Vagina (tissue), 2 donors: ENCODE measurements around the gene CACNG1. TPM values are rescaled to one million over a fixed set of nuclear protein-coding genes. Genes with fewer than 3 reads are reported as not detected.

Source experiments
- DNase-seq, 2 donors: peaks; one replicate each; pipeline ENCODE4 v3.0.0-alpha.2; 2017; ENCODE audit errors: extremely low spot score in 2 of 2
- H3K27ac ChIP-seq: fragments of 200-600 bp; sonication (generic); one replicate; pipeline ENCODE4 v1.5.1; 2019
- H3K27me3 ChIP-seq: fragments of 200-600 bp; sonication (generic); one replicate; pipeline ENCODE4 v1.5.1; 2019
- H3K36me3 ChIP-seq, 2 donors: fragments of 200-600 bp; sonication (generic); one replicate each; pipeline ENCODE4 v1.5.1; 2017 to 2019
- H3K4me1 ChIP-seq: fragments of 200-600 bp; sonication (generic); one replicate; pipeline ENCODE4 v1.5.1; 2019
- H3K4me3 ChIP-seq, 2 donors: fragments of 200-600 bp; sonication (generic); 1 replicate in 1 of 2; 2 replicates in 1 of 2; pipeline ENCODE4 v1.5.1; 2016 to 2019
- H3K9me3 ChIP-seq: fragments of 200-600 bp; sonication (generic); one replicate; pipeline ENCODE4 v1.5.1; 2019
- POLR2A ChIP-seq, 2 donors: fragments of 450-650 bp; IDR thresholded peaks; one replicate each; pipeline ENCODE4 v1.6.1; 2017; ENCODE audit warnings: antibody characterized with exemption in 2 of 2, mild to moderate bottlenecking in 2 of 2, moderate library complexity in 2 of 2
- POLR2AphosphoS5 ChIP-seq, 2 donors: sonication (generic); formaldehyde crosslinking; IDR thresholded peaks; one replicate each; pipeline ENCODE4 v1.9.0; 2017; ENCODE audit warnings: antibody characterized with exemption in 2 of 2, mild to moderate bottlenecking in 2 of 2, low read depth in 1 of 2; ENCODE audit not compliant: insufficient read depth in 1 of 2
- intact Hi-C: fragments of 100-400 bp; cut with DNase I; formaldehyde crosslinking; loops from one replicate; pipeline ENCODE4 v1.15.1; 2023
- total RNA-seq: library from RNA; depleted of rRNA; stranded (reverse); fragments of >200 nt; gene quantifications from one replicate; pipeline ENCODE4 v1.2.3, GENCODE V29; 2016
- TF ChIP-seq, protein P1 (sequence below), 3 experiments: fragments of 450-650 bp in 2 of 3; fragments of 200-600 bp in 1 of 3; sonication (generic) in 1 of 3; IDR thresholded peaks; one replicate each; pipeline ENCODE4 v1.5.1; 2017 to 2019; ENCODE audit warnings: antibody characterized with exemption in 3 of 3, mild to moderate bottlenecking in 2 of 3, moderate library complexity in 2 of 3

CACNG1 gene
- total RNA-seq, 1 donor from 2014 or later: not detected

DNA sequence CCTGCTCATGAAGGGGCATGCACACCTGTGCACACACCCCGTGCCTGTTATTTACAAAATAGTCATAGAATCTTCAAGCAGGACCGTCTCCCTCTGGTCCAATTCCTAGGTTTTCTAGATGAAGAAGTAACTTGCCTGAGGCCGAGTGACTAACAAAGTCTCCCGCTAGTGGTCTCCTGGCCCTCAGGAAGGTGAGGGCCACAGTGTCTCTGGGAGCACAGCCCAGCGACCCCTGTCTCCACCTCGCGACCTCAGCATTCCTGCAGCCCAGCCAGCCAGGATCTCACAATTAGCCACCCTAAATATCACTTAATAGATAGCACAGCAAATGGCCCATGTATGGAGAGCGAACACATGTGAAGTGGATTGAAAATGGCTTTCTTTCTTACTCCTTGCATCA lies 30.5 kb upstream of the CACNG1 start:
- no peaks in the 10 kb centered on the region for H3K27me3 ChIP-seq
- intact Hi-C loops: no loop called here
- H3K4me1 ChIP-seq: no peaks in the 10 kb centered on the region
- no peaks in the 10 kb centered on the region for H3K9me3 ChIP-seq
- DNase-seq: no peak
- no peak overlapping the region for H3K27ac ChIP-seq
- H3K36me3 ChIP-seq: no peaks in the 10 kb centered on the region
- TF ChIP-seq POLR2AphosphoS5 (IDR thresholded peaks at IDR 0.05; ENCODE audit: insufficient read depth in 1 of 2, low read depth in 1 of 2) (no peak), POLR2A (IDR thresholded peaks at IDR 0.05) (no peak)
- TF ChIP-seq, protein P1, sequence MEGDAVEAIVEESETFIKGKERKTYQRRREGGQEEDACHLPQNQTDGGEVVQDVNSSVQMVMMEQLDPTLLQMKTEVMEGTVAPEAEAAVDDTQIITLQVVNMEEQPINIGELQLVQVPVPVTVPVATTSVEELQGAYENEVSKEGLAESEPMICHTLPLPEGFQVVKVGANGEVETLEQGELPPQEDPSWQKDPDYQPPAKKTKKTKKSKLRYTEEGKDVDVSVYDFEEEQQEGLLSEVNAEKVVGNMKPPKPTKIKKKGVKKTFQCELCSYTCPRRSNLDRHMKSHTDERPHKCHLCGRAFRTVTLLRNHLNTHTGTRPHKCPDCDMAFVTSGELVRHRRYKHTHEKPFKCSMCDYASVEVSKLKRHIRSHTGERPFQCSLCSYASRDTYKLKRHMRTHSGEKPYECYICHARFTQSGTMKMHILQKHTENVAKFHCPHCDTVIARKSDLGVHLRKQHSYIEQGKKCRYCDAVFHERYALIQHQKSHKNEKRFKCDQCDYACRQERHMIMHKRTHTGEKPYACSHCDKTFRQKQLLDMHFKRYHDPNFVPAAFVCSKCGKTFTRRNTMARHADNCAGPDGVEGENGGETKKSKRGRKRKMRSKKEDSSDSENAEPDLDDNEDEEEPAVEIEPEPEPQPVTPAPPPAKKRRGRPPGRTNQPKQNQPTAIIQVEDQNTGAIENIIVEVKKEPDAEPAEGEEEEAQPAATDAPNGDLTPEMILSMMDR (IDR thresholded peaks at IDR 0.05): no peak
- H3K4me3 ChIP-seq: no peak overlapping the region

DNA sequence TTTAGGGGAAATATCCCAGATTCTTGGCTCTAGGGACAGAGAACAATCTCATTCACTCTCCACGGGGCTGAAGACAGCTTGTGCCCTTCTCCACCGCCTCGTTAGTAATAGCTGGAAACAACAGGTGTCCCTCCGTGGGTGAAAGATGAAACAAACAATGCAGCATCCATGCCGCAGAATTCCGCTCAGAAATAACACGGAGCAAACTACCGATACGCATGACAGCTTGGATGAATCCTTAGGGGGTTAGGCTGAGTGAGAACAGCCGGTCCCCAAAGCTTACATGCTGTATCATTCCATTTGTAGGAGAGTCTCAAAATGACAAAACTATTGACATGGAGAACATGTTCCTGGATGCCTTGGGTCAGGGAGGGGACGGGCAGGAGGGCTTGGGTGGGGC lies 29.4 kb upstream of the CACNG1 start:
- intact Hi-C loops: no loop called here
- no peaks in the 10 kb centered on the region for H3K27me3 ChIP-seq

DNA sequence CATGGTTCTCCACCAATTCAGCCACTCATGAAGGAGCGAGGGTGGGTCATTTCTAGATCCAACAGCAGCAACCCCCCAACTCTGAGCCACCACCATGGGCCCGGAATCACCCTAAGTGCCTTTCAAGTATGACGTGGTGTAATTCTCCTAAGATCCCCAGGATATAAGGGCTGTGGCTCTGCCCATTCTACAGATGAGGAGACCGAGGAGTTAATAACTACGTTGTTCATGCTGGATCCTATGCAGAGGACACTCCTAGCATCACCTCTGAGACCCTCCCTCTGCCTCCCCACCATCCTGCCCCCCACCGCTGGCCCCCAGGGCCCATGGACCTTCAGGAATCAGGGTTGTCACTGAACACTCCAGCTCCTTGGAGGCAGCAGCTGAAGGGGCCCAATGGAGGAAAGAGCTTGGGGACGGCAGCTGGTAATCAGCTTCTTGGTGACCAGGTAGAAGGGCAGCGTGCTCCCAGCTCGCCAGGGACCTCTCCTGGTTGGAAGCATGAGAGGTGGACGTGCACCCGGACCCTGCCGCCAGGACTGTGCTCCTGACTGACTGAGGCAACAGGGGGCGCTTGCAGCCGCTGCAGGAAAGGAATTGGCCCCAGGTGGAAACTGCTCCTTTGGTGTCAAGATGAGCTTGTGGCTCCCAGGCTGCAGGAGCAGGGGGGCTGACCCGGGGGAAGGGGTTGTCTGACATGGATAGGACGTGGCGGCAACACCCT lies 28.2 kb upstream of the CACNG1 start:
- Histone ChIP-seq H3K27ac (no peak overlapping the region), H3K4me3 (no peak overlapping the region), H3K4me1 (no peaks in the 10 kb centered on the region), H3K36me3 (no peaks in the 10 kb centered on the region), H3K27me3 (no peaks in the 10 kb centered on the region), H3K9me3 (no peaks in the 10 kb centered on the region)
- intact Hi-C loops: no loop called here
- DNase-seq: no peak
- TF ChIP-seq POLR2A (IDR thresholded peaks at IDR 0.05) (no peak), POLR2AphosphoS5 (IDR thresholded peaks at IDR 0.05; ENCODE audit: insufficient read depth in 1 of 2, low read depth in 1 of 2) (no peak)
- TF ChIP-seq, protein P1 (IDR thresholded peaks at IDR 0.05): no peak

More for the DNA sequence above, 29.4 kb upstream of the CACNG1 start:
- no peak overlapping the region for H3K4me3 ChIP-seq
- no peaks in the 10 kb centered on the region for H3K36me3 ChIP-seq
- no peak for DNase-seq
- H3K9me3 ChIP-seq: no peaks in the 10 kb centered on the region
- no peak overlapping the region for H3K27ac ChIP-seq
- no peaks in the 10 kb centered on the region for H3K4me1 ChIP-seq
- no peak for TF ChIP-seq POLR2AphosphoS5 (IDR thresholded peaks at IDR 0.05; ENCODE audit: insufficient read depth in 1 of 2, low read depth in 1 of 2)
- TF ChIP-seq, protein P1 (IDR thresholded peaks at IDR 0.05): no peak
- no peak for TF ChIP-seq POLR2A (IDR thresholded peaks at IDR 0.05)

DNA sequence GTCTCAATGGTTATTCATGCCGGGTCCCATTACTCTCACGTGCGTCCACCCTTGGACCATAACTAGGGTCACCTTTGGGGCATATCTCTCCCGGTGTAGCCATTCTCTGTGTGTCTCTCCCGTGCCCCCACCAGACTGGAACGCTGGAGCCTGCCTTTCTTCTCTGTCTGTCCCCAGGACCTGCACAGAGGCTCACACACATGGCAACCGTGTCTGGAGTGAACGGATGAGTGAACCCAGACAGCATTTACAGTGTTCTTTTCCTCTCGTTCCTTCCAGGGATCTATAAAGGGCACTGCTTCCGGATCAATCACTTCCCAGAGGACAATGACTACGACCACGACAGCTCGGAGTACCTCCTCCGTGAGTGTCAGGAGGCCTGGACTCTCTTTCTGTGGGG lies 26.4 kb upstream of the CACNG1 start:
- intact Hi-C loops: no loop called here
- no peak for DNase-seq
- no peaks in the 10 kb centered on the region for H3K4me1 ChIP-seq
- TF ChIP-seq POLR2A (IDR thresholded peaks at IDR 0.05) (no peak), POLR2AphosphoS5 (IDR thresholded peaks at IDR 0.05; ENCODE audit: insufficient read depth in 1 of 2, low read depth in 1 of 2) (no peak)
- TF ChIP-seq, protein P1 (IDR thresholded peaks at IDR 0.05): no peak
- no peaks in the 10 kb centered on the region for H3K9me3 ChIP-seq
- H3K36me3 ChIP-seq: no peaks in the 10 kb centered on the region
- H3K27me3 ChIP-seq: no peaks in the 10 kb centered on the region
- no peak overlapping the region for H3K4me3 ChIP-seq
- no peak overlapping the region for H3K27ac ChIP-seq
